ENCODE results near the gene PPM1H.

- no peak for TF ChIP-seq POLR2A (IDR thresholded peaks at IDR 0.05)
- TF ChIP-seq, protein P1, sequence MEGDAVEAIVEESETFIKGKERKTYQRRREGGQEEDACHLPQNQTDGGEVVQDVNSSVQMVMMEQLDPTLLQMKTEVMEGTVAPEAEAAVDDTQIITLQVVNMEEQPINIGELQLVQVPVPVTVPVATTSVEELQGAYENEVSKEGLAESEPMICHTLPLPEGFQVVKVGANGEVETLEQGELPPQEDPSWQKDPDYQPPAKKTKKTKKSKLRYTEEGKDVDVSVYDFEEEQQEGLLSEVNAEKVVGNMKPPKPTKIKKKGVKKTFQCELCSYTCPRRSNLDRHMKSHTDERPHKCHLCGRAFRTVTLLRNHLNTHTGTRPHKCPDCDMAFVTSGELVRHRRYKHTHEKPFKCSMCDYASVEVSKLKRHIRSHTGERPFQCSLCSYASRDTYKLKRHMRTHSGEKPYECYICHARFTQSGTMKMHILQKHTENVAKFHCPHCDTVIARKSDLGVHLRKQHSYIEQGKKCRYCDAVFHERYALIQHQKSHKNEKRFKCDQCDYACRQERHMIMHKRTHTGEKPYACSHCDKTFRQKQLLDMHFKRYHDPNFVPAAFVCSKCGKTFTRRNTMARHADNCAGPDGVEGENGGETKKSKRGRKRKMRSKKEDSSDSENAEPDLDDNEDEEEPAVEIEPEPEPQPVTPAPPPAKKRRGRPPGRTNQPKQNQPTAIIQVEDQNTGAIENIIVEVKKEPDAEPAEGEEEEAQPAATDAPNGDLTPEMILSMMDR (IDR thresholded peaks at IDR 0.05 in 4 of 5, conservative IDR thresholded peaks at IDR 0.05 in 1 of 5) = no peak
Observed at GRCh38 chr12:62917926-62918325, 17.0 kb downstream of the PPM1H start.

Data from gastrocnemius medialis (tissue), 4 donors.